HG03354 (cell line): ENCODE data around the gene TSPAN4.

Source experiments
- ATAC-seq: cut with Tn5 transposase; IDR thresholded peaks from one replicate; pipeline ENCODE4 v1.9.1; 2021; ENCODE audit warnings: mild to moderate bottlenecking; ENCODE audit not compliant: unreplicated experiment, poor library complexity, severe bottlenecking

The TSPAN4 gene

GRCh38 chr11:833114-833791, 9.4 kb upstream of the TSPAN4 start:
- no peak for ATAC-seq

GRCh38 chr11:833849-834311, 8.8 kb upstream of the TSPAN4 start:
- ATAC-seq = no peak

GRCh38 chr11:834371-835316, 8.0 kb upstream of the TSPAN4 start:
- no peak for ATAC-seq

DNA sequence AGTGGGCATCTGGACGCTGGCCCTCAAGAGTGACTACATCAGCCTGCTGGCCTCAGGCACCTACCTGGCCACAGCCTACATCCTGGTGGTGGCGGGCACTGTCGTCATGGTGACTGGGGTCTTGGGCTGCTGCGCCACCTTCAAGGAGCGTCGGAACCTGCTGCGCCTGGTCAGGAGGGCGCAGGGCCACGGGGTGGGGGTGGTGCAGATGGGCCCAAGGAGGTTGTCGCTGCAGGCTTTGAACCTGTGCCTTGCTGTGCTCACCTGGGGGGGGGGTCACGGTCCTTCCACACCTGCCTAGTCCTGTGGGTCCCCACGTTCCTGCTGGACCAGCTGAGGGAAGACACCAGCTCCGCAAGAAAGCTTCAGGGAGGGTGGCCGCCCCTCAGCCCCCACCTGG, 6.4 kb upstream of the TSPAN4 start:
- ATAC-seq = no peak

DNA sequence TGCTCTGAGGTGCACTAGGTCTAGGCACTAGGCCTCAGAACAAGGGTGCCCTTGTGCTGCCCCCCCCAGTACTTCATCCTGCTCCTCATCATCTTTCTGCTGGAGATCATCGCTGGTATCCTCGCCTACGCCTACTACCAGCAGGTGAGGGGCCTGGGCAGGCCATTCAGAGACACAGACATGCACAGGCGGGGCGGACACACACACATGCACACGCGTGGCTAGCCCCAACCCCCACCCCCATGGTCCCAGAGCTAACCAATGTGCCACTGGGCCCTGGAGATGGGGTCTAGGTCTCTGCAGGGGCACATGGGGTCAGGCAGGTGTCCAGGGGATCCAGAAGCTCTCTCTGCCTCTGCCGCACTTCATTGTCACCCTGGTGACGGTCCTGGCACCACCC, 6.0 kb upstream of the TSPAN4 start:
- no peak for ATAC-seq

DNA sequence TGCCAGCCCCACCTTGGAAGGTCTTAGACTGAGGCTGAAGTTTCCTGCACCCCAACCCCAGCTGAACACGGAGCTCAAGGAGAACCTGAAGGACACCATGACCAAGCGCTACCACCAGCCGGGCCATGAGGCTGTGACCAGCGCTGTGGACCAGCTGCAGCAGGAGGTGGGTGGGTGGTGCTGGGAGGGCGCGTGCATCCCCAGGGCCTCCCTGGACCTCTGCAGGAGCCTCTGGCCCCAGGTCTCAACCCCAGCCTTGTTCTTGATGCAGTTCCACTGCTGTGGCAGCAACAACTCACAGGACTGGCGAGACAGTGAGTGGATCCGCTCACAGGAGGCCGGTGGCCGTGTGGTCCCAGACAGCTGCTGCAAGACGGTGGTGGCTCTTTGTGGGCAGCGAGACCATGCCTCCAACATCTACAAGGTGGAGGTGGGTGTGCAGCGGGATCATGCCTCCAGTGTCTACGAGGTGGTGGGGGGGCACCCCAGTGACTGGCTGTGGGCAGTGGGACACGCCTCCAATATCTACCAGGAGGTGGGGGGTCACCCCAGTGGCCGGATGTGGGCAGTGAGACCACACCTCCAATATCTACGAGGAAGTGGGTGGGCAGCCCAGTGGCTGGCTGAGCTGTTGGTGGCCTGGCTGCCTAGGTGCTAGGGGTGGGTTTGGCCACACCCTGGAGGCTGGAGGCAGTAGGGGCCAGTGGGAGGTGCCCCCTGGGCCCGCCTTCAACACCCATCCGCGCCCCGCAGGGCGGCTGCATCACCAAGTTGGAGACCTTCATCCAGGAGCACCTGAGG, 5.3 kb upstream of the TSPAN4 start:
- ATAC-seq = no peak

DNA sequence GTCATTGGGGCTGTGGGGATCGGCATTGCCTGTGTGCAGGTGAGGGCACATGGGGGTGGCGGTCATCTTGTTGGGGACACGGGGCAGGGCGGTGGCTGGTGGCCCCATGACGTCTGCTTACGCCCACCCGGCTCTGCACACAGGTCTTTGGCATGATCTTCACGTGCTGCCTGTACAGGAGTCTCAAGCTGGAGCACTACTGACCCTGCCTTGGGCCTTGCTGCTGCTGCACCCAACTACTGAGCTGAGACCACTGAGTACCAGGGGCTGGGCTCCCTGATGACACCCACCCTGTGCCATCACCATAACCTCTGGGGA, 4.7 kb upstream of the TSPAN4 start:
- no peak for ATAC-seq

DNA sequence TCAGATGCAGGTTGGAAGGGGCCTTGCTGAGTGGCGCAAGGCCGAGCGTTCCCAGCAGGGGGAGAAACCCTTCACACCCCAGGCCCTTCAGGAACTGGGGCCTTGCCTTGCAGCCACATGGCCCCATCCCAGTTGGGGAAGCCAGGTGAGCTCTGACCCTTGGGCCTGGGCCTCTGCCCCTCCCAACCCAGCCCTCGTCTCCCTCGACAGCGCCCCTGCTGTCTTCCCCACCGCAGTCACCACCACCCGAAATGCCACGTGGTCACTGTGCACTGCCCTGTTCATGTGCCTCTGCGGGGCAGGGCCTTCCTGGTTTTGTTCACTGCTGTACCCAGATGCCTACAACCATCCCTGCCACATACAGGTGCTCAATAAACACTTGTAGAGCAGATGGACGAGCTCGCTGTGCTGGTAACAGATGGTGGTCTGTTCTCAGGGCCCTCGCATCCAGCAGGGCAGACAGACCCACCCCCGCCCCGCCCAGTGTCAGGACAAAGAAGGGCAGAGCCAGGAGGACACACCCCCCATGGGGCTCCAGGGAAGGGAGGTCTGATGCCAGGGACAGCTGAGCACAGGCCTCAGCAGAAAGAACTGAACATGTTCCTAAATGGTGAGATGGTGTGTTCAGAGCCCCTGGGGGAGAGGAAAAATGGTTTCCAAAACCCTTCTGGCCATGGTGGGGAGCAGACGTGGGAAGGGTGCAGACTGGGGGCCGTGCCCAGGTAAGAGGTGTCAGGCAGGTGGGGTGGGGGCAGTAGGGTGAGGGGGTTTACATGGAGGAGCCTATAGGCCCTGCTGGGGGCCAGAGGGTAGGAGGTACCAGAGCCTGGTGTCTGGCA, 4.0 kb upstream of the TSPAN4 start:
- no peak for ATAC-seq

- ATAC-seq = no peak
These were observed 3.4 kb upstream of the TSPAN4 start for GRCh38 chr11:839280-839623.

- no peak for ATAC-seq
These were observed 2.6 kb upstream of the TSPAN4 start for GRCh38 chr11:839875-840617.

DNA sequence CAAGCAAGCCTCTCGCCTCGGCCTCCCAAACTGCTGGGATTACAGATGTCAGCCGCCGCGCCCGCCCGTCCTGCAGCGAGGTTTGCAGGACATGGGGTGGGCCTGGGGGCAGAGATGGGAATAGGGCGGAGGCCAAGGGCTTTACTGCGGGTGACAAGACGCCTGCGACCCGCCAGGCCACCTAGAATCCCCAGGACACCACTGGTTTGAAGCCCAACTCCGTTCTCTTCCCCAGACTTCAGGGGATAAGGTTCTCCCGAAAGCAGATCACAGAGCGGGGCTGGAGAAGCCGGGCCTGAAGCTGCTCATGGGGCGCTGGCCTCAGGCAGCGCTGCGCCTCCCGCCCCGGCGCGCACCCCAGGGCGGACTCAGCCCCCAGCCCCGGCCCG, 677 bp upstream of the TSPAN4 start:
- ATAC-seq = peak; percentile 41

- peak; percentile 2 for ATAC-seq
These were observed 558 bp downstream of the TSPAN4 start for GRCh38 chr11:843086-843734.

- ATAC-seq = no peak
These were observed 1.4 kb downstream of the TSPAN4 start for GRCh38 chr11:843818-844692.

DNA sequence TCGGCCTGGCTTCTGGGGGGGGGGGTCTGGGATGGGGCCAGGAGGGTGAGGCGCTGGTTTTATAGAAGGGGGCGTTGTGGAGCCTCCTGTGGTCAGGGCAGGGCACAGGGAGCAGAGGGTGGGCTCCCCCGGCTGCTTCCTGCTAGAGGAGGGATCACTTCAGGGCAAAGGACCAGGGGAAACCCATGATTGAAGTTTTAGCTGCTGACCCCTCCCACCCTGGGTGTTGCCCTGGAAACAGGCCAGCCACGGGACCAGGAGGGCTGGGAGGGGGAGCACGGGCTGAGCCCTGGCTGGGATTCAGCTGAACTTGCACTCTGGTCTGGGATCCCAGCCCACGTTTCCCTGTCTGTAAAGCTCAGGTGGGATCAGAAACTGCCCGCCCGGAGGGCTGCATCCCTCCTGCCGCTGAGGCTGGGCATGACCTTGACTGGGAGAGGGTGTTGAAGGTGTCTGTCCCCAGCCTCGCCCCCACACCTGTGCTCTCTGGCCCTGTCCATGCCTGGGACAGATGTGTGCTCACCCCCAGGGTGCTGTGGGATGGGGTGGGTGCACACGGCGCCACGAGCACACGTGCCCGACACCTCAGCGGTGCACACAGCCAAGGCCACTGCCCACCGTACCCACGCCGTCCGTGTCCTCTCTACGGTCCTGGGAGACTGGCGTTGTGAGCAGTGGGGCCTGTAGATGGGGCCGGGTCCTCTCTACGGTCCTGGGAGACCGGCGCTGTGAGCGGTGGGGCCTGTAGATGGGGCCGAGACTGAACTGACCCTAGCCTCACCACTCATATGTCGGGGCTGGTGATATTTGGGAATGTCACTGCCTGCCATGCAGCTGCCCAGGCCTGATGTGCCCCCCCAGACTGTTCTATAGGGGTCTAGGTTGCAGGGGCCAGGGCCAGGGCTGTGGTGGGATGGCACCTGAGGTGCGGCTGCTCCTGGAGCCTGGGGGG, 2.3 kb downstream of the TSPAN4 start:
- no peak for ATAC-seq

DNA sequence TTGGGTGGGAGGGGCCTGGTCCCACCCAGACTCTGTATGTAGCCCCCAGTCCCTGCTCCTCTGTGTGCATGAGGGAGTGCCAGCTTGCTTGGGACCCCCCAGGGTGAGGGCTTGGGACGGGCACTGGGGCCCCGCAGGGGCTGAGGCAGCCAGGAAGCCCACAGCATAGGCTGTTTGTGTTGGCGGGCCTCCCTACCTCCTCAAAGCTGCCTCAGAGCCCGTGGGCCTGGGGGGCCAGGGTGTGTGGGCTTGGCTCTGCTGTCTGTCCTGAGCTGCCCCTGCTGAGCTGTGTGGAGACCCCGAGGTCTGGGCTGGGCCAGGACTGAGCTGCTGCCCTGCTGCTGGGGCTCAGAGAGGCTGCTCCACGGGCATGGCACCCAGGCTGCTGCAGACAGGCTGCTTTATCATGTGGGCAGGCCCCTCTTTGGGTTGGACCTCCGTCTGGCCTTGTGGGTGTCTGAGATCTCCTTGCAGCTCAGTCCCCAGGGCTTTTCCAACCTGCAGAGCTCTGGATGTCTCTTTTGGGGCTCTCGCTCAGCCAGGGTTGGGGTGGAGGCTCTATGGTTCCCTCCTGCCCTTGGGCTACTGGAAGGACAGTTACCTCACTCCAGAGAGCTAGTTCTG, 3.3 kb downstream of the TSPAN4 start:
- no peak for ATAC-seq

DNA sequence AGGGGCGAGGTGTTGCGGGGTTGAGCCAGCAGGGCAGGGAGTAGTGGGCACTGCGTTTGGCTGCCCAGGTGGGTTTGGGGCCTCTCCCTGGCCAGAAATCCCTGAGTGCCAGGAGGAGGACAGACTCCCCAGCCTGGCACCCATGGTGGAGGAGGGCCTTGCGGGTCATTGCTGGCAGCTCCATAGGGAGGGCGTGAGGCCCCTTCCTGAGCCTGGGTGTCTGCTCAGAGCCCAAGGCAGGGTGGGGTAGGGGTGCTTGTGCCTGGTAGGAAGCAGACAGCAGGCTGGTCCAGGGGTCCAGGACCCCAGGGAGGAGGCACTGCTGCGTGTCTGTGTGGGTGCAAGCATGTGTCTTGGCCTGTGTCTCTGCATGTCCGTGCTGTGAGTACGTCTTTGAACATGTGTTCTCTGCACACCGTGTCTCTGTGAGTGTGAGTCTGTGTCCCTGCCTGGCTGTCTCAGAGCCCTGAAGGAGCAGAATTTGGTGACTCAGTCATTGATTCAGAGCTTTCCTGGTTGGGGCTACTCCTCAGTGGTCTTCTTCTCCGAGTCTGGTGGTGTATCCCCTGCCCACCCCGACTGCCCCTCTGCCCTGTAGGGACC, 3.9 kb downstream of the TSPAN4 start:
- ATAC-seq = no peak
